HK-2 (cell line): ENCODE data around the gene HSPA12B.

ENCODE experiments used
- DNase-seq: peaks from one replicate; pipeline ENCODE4 v3.0.0-alpha.2; 2018; ENCODE audit not compliant: unreplicated experiment

Gene HSPA12B

DNA sequence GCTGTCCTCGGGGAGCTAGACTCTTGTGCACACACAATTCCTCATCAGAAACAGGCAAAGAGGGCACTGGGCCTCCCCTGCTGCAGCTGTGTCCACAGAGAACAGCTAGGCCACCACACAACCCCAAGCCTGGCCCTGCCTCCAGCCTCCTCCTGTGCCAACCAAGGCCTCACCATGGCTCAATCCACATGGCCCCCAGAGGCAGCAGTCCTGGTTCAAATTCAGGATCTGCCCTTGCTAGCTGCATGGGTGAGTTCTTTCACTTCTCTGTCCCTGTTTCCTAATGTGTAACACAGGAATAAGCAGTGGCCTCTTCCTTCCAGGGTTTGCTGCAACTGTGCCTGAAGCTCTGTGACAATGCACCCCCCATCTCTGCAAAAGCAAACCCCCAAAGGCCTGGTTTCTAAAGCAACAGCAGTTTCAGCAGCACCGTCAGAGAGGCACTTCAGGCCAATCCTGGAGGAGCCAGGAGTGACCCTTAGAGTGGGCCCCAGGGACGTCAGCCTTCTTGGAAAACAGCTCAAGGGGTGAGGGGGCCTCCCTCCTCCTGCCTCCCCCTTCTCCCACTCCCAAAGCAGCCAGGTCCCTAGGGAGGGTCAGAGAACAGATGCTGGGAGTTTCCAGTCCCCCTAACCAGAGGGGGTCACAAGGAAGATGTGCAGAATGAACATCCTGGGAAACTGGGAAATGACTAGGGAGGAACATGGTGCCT is 32.8 kb downstream of the HSPA12B start:
- no peak for DNase-seq

GRCh38 chr20:3766422-3767109 is 34.1 kb downstream of the HSPA12B start:
- DNase-seq = no peak

DNA sequence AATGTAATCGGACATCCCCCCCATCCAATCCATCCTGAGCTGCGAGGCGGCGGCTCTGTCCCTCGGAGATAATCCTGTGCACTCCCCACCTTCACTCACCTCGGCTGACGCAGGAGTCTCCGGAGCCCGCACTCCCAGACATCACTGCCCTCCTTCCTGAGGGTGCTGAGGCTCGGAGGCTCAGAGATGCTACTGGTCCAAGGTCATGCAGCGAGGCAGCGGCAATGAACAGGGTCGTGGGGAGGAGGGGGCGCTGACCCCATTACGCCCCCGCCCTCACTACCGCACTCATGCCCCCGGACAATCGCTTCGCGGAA is 34.6 kb downstream of the HSPA12B start:
- no peak for DNase-seq

GRCh38 chr20:3767427-3768341 is 35.2 kb downstream of the HSPA12B start, which contains the start of gene ADISSP:
Gene ADISSP (minus strand): TSS chr20:3767753. CDS start chr20:3760100, 7,653 bp downstream.
- DNase-seq = peak; percentile 100

- DNase-seq = peak; percentile 76
Measured at GRCh38 chr20:3768342-3769130, 36.1 kb downstream of the HSPA12B start.

DNA sequence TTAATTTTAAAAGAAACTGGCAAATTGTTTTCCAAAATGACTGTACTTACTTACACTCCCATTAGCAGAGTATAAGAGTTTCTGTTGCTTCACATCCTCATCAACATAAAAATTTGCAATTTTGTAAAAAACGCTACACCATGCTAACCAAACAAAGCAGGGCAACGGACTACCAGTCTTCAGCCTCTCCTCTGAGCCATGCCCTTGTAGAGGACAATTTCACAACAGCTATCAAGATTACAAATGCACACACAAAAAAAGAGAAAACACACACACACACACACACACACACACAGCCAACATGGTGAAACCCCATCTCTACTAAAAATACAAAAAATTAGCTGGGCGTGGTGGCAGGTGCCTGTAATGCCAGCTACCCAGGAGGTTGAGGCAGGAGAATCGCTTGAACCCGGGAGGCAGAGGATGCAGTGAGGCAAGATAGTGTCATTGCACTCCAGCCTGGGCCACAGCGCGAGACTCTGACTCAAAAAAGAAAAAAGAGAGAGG is 39.1 kb downstream of the HSPA12B start:
- DNase-seq = no peak

GRCh38 chr20:3775457-3776108 is 43.1 kb downstream of the HSPA12B start:
- no peak for DNase-seq

- no peak for DNase-seq
Measured at GRCh38 chr20:3777381-3777715, 44.9 kb downstream of the HSPA12B start.

DNA sequence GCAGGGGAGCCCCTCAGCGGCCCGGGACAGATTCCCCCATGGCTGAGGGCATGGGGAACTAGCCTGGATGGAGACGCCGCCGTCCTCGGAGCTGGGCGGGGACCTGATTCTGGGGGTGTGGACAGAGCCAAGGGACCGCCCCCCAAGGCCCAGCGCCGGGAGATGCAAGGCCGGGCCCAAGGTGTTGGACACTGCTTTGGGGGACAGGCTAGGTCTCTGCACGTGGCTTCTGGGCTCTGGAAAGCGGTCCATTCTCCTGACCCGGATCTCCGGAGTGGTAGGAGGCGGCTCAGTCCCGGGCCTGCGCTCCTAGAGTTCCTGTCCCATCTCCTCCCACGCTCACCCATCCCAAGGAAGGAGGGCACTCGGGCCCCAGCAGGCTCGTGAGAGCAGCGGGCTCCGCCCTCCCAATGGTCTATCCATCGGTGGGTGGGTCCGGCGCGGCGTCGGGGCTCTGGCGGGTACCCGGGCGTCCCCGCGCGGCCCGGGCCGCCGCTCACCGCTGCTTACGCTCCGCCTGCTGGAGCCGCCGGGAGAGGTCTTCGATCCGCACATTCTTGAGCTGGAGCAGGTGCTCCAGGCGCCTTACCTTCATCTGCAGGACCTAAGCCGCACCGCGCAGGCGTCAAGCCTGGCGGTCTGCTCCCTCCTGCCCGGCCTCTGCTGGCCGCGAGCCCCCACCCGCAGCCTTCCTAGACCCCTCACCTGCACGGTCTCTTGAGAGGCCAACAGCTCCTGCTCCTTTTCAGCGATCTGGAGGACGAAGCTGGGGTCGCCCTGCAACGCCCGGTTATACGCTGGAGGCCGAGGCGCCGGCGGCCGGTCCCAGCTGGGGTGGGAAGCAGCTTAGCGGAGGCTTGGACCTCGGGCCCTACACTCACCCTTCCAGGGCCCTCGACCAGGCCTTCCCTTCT is 45.5 kb downstream of the HSPA12B start:
- DNase-seq = peak; percentile 63

DNA sequence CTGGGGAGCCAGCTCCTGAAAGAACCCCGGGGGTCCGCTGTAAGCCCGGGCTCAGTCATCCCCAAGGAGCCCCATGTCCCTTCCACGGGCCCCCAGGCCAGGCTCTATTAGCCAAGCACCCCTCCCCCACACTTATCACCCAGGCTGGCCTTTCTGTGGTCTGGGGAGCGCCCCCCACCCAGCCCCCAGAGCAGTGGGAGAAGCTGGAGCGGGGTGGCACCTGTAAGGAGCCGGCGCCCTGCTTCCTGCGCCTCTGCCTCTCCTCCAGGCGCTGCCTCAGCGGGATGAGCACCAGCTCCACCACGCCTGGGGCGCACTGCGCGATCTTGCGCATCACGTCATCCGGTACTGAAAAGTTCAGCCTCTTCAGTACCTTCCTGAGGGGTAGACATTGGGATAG is 46.5 kb downstream of the HSPA12B start:
- DNase-seq = no peak

GRCh38 chr20:3781153-3781910 is 48.8 kb downstream of the HSPA12B start, which contains the start of gene SPEF1:
Gene SPEF1 (minus strand): TSS chr20:3781448. CDS start chr20:3781287, 161 bp downstream.
- DNase-seq = peak; percentile 85

DNA sequence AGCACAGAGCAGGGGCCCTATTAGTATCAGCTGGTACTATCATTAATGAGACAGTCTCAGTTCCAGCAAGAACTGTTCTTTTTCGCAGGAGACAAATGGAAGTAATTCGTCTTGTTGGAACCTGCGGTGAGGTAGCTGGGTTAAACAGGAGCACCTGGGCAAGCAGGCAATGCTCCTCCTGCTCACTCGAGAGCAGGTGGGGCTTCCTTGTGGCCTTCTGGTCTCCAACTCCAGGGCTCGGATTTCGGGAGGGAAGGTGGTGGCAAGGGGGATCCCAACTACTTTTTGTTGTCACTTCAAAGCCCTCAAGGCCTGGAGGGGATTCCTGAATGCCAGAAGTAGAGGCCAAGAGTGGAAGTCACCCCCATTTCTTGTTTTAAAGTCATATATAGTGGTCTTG is 50.1 kb downstream of the HSPA12B start:
- no peak for DNase-seq

- DNase-seq = no peak
Measured at GRCh38 chr20:3783068-3783489, 50.6 kb downstream of the HSPA12B start.

GRCh38 chr20:3783511-3784195 is 51.2 kb downstream of the HSPA12B start:
- DNase-seq = no peak

GRCh38 chr20:3784216-3784853 is 51.9 kb downstream of the HSPA12B start:
- no peak for DNase-seq

DNA sequence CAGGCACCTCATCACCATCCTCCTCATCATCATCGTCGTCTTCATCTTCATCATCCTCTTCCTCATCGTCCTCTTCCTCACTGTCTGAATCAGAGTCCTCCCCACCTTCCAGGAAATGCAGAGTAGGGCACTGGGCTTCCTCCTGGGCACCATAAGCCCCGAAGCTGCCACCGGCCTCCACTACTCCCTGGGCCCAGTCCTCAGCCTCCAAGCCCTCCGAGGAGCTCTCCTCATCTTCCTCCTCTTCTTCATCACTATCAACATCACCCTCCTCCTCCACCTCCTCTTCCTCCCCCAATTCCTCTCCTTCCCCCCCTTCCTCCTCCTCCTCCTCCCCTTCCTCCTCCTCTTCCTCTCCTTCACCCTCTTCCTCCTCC is 52.4 kb downstream of the HSPA12B start:
- DNase-seq = no peak

GRCh38 chr20:3785240-3786125 is 53.0 kb downstream of the HSPA12B start:
- no peak for DNase-seq
